Lower leg skin (tissue), 4 donors: ENCODE results near the gene PHLPP1. TPM values are rescaled to one million over a fixed set of nuclear protein-coding genes. Genes with fewer than 3 reads are reported as not detected.

Experiments
- DNase-seq, 2 donors: peaks; one replicate each; pipeline ENCODE4 v3.0.0-alpha.2; 2019; ENCODE audit warnings: low spot score in 2 of 2
- H3K4me3 ChIP-seq: fragments of 200-600 bp; sonication (generic); 2 replicates; pipeline ENCODE4 v1.5.1; 2017; ENCODE audit warnings: mild to moderate bottlenecking, low read depth; ENCODE audit not compliant: poor library complexity, severe bottlenecking
- POLR2A ChIP-seq, 2 donors: fragments of 450-650 bp; IDR thresholded peaks; one replicate each; pipeline ENCODE4 v1.6.1; 2016 to 2017; ENCODE audit warnings: antibody characterized with exemption in 2 of 2, mild to moderate bottlenecking in 1 of 2, moderate library complexity in 1 of 2
- WGBS, 2 donors: methylation state at CpG; one replicate each; pipeline ENCODE4 v1.1.5; 2018; 5-methylcytosine and 5-hydroxymethylcytosine counted together
- intact Hi-C: fragments of 100-400 bp; cut with DNase I; formaldehyde crosslinking; loops from one replicate; pipeline ENCODE4 v1.15.0; 2023; ENCODE audit warnings: low total_unique reads
- total RNA-seq, 4 donors: library from RNA; depleted of rRNA; stranded (reverse); fragments of >200 nt; gene quantifications; one replicate each; pipeline ENCODE4 v1.1.0, GENCODE V29; 2016
- TF ChIP-seq, protein P1 (sequence below), 3 donors: fragments of 450-650 bp; IDR thresholded peaks; one replicate each; pipeline ENCODE4 v1.5.1; 2016; ENCODE audit warnings: antibody characterized with exemption in 3 of 3, mild to moderate bottlenecking in 3 of 3, moderate library complexity in 2 of 3

Gene PHLPP1
- 10 to 100 TPM; 27.3 to 38.5 (median 33.1) TPM for total RNA-seq

GRCh38 chr18:62715436-62715758 is at the start of gene PHLPP1:
TSS of gene PHLPP1 (plus strand) at chr18:62715541. CDS start at chr18:62715684, 143 bp downstream.
- peak within 1 kb of the TSS; percentile 68 for H3K4me3 ChIP-seq
- WGBS, 2 donors: 0% methylated on average over 8 of the region's 46 CpGs; no CpG with 5 or more reads in 1 of the 2 donors
- intact Hi-C loops: loop anchor here (10.0 kb wide), 2 partner anchors 99 to 259 kb away; no protein-coding TSS in a partner anchor
- no peak for TF ChIP-seq POLR2A (IDR thresholded peaks at IDR 0.05)
- TF ChIP-seq, protein P1, sequence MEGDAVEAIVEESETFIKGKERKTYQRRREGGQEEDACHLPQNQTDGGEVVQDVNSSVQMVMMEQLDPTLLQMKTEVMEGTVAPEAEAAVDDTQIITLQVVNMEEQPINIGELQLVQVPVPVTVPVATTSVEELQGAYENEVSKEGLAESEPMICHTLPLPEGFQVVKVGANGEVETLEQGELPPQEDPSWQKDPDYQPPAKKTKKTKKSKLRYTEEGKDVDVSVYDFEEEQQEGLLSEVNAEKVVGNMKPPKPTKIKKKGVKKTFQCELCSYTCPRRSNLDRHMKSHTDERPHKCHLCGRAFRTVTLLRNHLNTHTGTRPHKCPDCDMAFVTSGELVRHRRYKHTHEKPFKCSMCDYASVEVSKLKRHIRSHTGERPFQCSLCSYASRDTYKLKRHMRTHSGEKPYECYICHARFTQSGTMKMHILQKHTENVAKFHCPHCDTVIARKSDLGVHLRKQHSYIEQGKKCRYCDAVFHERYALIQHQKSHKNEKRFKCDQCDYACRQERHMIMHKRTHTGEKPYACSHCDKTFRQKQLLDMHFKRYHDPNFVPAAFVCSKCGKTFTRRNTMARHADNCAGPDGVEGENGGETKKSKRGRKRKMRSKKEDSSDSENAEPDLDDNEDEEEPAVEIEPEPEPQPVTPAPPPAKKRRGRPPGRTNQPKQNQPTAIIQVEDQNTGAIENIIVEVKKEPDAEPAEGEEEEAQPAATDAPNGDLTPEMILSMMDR (IDR thresholded peaks at IDR 0.05): no peak
- DNase-seq: no peak

- DNase-seq: no peak
- no peak overlapping the region for H3K4me3 ChIP-seq
- 93 to 94% methylated on average over 1 of the region's 1 CpG for WGBS, 2 donors
- no peak for TF ChIP-seq POLR2A (IDR thresholded peaks at IDR 0.05)
- TF ChIP-seq, protein P1 (IDR thresholded peaks at IDR 0.05): no peak
- intact Hi-C loops: no loop called here
Measured at GRCh38 chr18:62669225-62669624, 46.1 kb upstream of the PHLPP1 start.

DNA sequence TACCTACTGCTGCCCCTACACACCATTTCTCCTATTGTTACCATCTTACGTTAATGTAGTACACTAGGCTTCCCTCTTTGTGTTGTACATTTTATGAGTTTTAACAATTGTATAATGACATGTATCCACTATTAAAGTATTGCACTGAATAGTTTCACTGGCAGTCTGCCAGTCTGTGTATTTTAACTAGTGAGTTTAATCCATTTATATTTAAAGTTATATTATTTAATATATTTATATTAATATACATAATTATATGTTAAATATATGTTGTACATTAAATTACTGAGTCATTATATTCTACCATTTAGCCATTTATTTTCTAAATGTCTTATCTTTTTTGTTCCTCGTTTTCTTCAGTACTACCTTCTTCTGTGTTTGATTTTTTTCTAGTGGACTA is 44.8 kb upstream of the PHLPP1 start:
- H3K4me3 ChIP-seq: no peak overlapping the region
- WGBS, 2 donors: 90 to 96% methylated on average over 2 of the region's 2 CpGs
- TF ChIP-seq, protein P1 (IDR thresholded peaks at IDR 0.05): no peak
- no peak for TF ChIP-seq POLR2A (IDR thresholded peaks at IDR 0.05)
- intact Hi-C loops: no loop called here
- no peak for DNase-seq

GRCh38 chr18:62672600-62672999 is 42.7 kb upstream of the PHLPP1 start:
- H3K4me3 ChIP-seq: no peak overlapping the region
- TF ChIP-seq, protein P1 (IDR thresholded peaks at IDR 0.05): no peak
- no peak for TF ChIP-seq POLR2A (IDR thresholded peaks at IDR 0.05)
- 69% methylated on average over 2 of the region's 2 CpGs for WGBS, 2 donors
- no peak for DNase-seq
- intact Hi-C loops: no loop called here

DNA sequence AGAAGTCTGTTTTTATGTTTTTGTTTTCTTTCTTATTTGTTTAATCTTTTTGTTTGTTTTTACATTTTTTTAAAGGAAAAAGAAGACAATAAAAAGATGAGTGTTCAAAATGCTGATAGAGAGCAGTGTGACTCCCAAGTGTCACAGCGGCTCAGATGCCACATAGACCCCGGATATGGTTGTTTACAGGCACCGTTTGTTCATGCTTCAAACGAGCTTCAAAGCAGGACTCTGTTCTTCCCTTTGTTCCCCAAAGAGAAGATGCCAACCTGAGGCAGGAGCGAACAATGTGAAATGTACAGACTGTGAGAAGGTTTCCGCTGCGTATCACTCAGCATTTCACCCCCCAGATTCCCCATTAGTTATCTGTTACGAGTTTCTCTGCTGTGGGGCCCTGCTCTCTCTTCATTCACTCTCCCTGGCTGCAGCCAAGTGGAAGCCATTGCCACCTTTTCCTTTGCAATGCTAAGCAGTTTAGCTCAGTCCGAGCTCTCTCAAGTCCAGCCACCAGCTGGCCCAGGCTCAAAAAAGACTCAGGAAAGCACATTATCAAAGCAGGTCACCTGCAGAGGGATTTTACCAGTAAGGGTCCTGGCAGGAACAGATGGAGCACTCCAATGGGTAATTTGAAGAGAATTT is 36.4 kb upstream of the PHLPP1 start:
- 89 to 90% methylated on average over 9 of the region's 9 CpGs for WGBS, 2 donors
- no peak for DNase-seq
- intact Hi-C loops: no loop called here
- no peak for TF ChIP-seq POLR2A (IDR thresholded peaks at IDR 0.05)
- TF ChIP-seq, protein P1 (IDR thresholded peaks at IDR 0.05): no peak
- no peak overlapping the region for H3K4me3 ChIP-seq

DNA sequence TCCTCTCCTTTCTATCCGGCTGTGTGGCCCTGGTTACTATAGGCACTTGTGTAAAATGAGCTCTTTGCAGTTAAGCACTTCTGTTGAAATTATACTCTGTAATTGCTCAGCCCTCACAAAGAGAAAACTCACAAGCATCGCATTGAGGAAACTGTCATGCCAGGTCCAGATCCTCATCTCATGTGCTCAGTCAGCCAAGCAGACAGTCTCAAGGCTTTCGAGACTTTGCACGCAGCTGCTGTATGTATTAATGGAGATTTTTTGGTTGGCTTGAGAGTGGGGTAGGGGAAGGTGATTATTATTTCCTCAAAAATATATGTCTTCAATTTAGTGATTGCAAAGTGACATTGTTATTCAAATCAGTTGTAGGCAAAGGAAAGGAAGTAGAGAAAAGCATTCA is 33.0 kb upstream of the PHLPP1 start:
- WGBS, 2 donors: 72 to 86% methylated on average over 4 of the region's 4 CpGs
- no peak overlapping the region for H3K4me3 ChIP-seq
- TF ChIP-seq POLR2A (IDR thresholded peaks at IDR 0.05): no peak
- TF ChIP-seq, protein P1 (IDR thresholded peaks at IDR 0.05): no peak
- DNase-seq: no peak
- intact Hi-C loops: no loop called here
